Progenitor cell of endocrine pancreas (in vitro differentiated cells): ENCODE measurements around the gene PAPOLA. TPM values are rescaled to one million over a fixed set of nuclear protein-coding genes. Genes with fewer than 3 reads are reported as not detected.

Experiments
- DNase-seq: peaks from one replicate; pipeline ENCODE4 v3.0.0; 2021; ENCODE audit warnings: low spot score; ENCODE audit not compliant: unreplicated experiment
- H3K27ac Mint-ChIP-seq: 2 replicates; pipeline ENCODE4 v1.8.0; 2021; ENCODE audit warnings: mild to moderate bottlenecking, moderate library complexity, mixed read lengths
- H3K27me3 Mint-ChIP-seq: 2 replicates; pipeline ENCODE4 v1.8.0; 2021; ENCODE audit warnings: mixed read lengths
- H3K36me3 Mint-ChIP-seq: 2 replicates; pipeline ENCODE4 v1.8.0; 2022; ENCODE audit warnings: mixed read lengths; ENCODE audit not compliant: insufficient read depth
- H3K4me1 Mint-ChIP-seq: 2 replicates; pipeline ENCODE4 v1.8.0; 2021; ENCODE audit warnings: low read depth, mixed read lengths
- H3K4me3 Mint-ChIP-seq: 2 replicates; pipeline ENCODE4 v1.8.0; 2021; ENCODE audit warnings: low read depth, mild to moderate bottlenecking, moderate library complexity, mixed read lengths
- H3K9me3 Mint-ChIP-seq: 2 replicates; pipeline ENCODE4 v1.8.0; 2021; ENCODE audit warnings: low read depth, mixed read lengths
- total RNA-seq: library from RNA; stranded (reverse); gene quantifications from 2 replicates; pipeline ENCODE4 v1.2.1, GENCODE V29; 2021
- TF ChIP-seq, protein P1 (sequence below): fragments of 200-600 bp; sonication (generic); IDR thresholded peaks from one replicate; pipeline ENCODE4 v1.5.0; 2021; ENCODE audit warnings: antibody characterized with exemption, mild to moderate bottlenecking; ENCODE audit not compliant: unreplicated experiment

The PAPOLA gene
- total RNA-seq, 1 donor from 2014 or later, result 279 TPM

DNA sequence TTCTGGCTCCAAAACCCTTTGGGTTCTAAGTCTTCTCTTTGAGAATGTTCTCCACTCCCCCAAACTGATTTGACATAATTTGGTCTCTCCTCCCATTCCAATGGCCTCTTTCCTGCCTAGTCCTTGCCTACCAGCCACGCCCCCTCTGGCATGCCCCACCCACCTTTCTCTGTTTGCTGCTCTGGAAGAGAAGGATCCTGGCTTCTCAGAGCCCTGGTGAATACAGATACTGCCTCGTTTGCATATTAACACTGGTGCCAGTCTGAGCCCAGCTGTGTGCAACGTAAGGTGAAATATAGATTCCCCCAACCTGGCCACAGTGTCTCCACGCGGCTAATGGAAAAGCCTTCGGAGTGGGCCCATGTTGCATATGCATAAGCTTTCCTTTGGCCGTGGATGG is 79.7 kb downstream of the PAPOLA start:
- H3K4me3 Mint-ChIP-seq, result no peak overlapping the region
- no peaks in the 10 kb centered on the region for H3K36me3 Mint-ChIP-seq

DNA sequence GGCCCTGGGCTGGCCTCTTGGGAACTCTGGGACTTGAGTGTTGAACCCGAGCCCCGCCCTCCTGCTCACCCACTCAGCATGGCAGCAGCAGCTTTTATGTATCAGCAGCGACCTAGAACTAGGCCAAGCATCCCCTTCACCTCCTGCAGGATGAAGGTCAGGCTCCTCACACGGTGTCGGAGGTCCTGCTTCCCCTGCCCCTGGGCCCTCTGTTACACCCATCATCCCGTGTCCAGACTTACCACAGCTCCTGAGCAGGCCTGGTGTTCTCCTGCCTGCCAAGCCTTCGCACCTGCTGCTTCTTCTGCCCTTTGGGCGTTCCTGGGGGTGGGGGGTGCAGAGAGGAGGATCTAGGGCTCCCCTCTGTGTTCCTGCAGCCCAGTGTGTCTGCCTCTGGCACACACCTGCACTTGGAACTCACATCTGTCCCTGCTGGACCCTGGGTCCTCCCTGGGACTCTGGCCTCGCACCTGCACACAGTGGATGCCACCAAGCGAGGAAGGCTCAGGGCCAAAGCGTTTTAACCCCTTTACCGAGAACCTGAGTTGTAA is 80.3 kb downstream of the PAPOLA start:
- DNase-seq, result no peak
- H3K4me1 Mint-ChIP-seq, result peaks cover 2% of the 10 kb centered on the region

More for the DNA sequence above, 79.7 kb downstream of the PAPOLA start:
- no peak for DNase-seq
- Mint-ChIP-seq H3K27ac (no peak overlapping the region), H3K4me1 (peaks cover 2% of the 10 kb centered on the region), H3K9me3 (no peaks in the 10 kb centered on the region), H3K27me3 (peaks cover 23% of the 10 kb centered on the region)
- TF ChIP-seq, protein P1, sequence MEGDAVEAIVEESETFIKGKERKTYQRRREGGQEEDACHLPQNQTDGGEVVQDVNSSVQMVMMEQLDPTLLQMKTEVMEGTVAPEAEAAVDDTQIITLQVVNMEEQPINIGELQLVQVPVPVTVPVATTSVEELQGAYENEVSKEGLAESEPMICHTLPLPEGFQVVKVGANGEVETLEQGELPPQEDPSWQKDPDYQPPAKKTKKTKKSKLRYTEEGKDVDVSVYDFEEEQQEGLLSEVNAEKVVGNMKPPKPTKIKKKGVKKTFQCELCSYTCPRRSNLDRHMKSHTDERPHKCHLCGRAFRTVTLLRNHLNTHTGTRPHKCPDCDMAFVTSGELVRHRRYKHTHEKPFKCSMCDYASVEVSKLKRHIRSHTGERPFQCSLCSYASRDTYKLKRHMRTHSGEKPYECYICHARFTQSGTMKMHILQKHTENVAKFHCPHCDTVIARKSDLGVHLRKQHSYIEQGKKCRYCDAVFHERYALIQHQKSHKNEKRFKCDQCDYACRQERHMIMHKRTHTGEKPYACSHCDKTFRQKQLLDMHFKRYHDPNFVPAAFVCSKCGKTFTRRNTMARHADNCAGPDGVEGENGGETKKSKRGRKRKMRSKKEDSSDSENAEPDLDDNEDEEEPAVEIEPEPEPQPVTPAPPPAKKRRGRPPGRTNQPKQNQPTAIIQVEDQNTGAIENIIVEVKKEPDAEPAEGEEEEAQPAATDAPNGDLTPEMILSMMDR, result no peak

DNA sequence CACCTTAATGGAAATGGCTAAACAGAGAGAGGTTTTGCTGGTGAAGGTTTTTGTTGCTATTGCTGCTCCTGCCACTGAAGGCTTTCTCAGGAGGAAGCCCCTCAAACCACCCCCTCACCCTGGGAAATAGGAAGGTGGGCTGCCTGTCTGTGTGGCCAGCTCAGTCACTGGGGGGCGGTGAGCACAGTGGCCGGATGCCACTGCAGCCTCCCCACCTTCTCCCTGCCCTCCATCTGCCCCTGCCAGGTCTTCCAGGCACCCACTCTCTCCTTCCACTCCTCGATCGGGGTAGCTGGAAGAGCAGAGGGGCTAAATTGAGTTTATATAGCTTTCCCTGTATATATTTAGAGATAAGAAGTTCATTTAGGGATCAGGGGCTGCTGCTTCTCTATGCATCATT is 80.8 kb downstream of the PAPOLA start:
- TF ChIP-seq, protein P1, result no peak
- no peak for DNase-seq
- Mint-ChIP-seq H3K36me3 (no peaks in the 10 kb centered on the region), H3K27ac (no peak overlapping the region), H3K4me1 (peaks cover 2% of the 10 kb centered on the region), H3K4me3 (no peak overlapping the region), H3K27me3 (peaks cover 25% of the 10 kb centered on the region), H3K9me3 (no peaks in the 10 kb centered on the region)

More for the DNA sequence above, 80.3 kb downstream of the PAPOLA start:
- Mint-ChIP-seq H3K36me3 (no peaks in the 10 kb centered on the region), H3K9me3 (no peaks in the 10 kb centered on the region), H3K27me3 (peaks cover 23% of the 10 kb centered on the region), H3K27ac (no peak overlapping the region), H3K4me3 (no peak overlapping the region)
- TF ChIP-seq, protein P1, result no peak

DNA sequence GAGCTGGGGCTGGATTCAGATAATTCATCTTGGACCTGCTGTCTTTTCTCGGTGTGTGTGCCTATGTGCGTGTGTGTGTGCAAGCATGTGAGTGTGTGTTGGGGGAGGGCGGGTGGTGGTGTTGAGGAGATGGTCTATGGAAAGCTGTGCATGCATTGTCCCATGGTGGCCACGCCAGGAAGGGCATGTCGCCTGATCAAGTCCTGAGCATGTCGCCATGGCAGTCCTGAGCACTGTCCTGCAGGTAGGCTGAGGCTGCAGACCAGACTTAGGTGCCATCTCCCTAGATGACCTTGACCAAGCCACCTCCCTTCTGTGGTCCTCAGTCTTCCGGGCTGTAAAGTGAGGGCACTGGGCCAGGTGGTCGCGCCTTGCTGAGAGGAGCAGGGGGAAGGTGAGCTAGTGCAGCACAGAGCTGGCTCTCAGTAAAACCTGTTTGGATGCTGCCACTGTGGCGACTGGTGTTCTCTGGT is 81.4 kb downstream of the PAPOLA start:
- H3K27me3 Mint-ChIP-seq, result peaks cover 27% of the 10 kb centered on the region
- H3K27ac Mint-ChIP-seq, result no peak overlapping the region
- DNase-seq, result no peak
- TF ChIP-seq, protein P1, result no peak
- H3K9me3 Mint-ChIP-seq, result no peaks in the 10 kb centered on the region
- H3K4me1 Mint-ChIP-seq, result peaks cover 2% of the 10 kb centered on the region
- no peak overlapping the region for H3K4me3 Mint-ChIP-seq
- no peaks in the 10 kb centered on the region for H3K36me3 Mint-ChIP-seq

- peak; percentile 67 for DNase-seq
- no peak overlapping the region for H3K27ac Mint-ChIP-seq
- no peaks in the 10 kb centered on the region for H3K9me3 Mint-ChIP-seq
- no peaks in the 10 kb centered on the region for H3K36me3 Mint-ChIP-seq
- H3K4me1 Mint-ChIP-seq, result peaks cover 2% of the 10 kb centered on the region
- H3K4me3 Mint-ChIP-seq, result no peak overlapping the region
- H3K27me3 Mint-ChIP-seq, result peaks cover 31% of the 10 kb centered on the region
- TF ChIP-seq, protein P1, result peak; percentile 89
Observed at GRCh38 chr14:96584199-96584906, 82.2 kb downstream of the PAPOLA start.
